Left forelimb (tissue), 1 donor: Measurements from ENCODE around the gene ST3GAL3.
"Not testable (repeated sequence)": the region's sequence is repeated elsewhere in the genome, so short reads cannot be mapped to it uniquely, and the experiment has no call there.

Source experiments
- DNase-seq: peaks from one replicate; pipeline ENCODE4 v3.0.0-alpha.2; 2018; ENCODE audit warnings: low spot score

ST3GAL3 gene

GRCh38 chr1:43757343-43758053 is 50.2 kb downstream of the ST3GAL3 start:
- no peak for DNase-seq

- no peak for DNase-seq
These were observed 53.5 kb downstream of the ST3GAL3 start for GRCh38 chr1:43760745-43761317.

DNA sequence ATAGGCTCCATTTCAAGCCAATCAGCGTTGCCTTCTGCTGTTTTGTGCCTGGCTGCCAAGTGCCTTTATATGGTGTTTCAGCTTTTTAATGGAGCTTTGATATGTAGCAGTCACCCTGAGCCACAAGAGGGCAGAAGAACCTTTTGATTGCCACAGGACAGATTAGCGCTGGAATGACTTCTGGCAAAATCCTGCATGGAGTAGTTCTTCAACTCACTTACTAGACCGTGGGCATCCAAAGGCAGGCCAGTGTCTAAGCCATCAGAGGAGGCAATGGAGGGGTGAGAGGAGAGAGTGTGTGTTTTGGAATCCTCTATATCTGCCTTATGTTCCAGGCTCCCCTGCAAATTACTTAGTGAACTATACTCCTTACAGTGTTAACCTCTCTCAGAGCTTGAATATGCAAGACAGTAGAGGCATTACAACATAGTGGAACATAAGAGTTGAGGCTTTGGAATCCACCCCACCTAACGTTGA is 56.2 kb downstream of the ST3GAL3 start:
- peak; percentile 72 for DNase-seq

GRCh38 chr1:43764581-43764980 is 57.2 kb downstream of the ST3GAL3 start:
- no peak for DNase-seq

DNA sequence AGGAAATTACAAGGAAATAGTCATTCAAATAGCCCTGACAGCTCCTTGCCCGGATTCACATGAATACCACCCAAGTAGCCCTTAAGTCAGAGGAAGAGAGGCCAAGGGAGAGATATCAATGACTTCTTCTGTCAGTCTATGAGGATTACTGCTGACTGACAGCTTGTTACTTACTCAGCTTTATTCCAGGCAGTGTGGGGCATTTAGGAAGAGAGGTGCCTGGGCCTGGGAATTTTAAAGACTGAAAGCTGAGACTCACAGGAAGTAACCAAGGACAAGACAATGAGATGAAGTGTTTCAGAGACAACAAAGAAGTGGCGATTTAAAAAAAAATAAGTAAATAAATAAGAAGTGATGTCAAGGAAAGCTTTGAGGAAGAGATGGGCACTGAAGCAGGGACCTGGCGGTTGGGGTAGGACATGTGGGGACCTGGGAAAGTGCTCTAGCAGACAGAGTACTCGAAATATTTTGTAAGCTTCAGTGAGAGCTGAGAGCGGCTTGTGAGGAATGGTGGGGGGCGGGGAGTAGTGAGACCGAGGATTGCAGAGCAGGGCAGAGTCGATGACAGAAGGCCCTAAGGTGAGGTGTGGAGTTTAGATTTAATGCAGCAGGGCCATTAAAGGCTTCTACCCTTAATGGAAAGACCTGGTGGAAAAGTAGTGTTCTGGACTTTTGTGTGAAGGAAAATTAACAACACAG is 58.9 kb downstream of the ST3GAL3 start:
- DNase-seq: no peak

DNA sequence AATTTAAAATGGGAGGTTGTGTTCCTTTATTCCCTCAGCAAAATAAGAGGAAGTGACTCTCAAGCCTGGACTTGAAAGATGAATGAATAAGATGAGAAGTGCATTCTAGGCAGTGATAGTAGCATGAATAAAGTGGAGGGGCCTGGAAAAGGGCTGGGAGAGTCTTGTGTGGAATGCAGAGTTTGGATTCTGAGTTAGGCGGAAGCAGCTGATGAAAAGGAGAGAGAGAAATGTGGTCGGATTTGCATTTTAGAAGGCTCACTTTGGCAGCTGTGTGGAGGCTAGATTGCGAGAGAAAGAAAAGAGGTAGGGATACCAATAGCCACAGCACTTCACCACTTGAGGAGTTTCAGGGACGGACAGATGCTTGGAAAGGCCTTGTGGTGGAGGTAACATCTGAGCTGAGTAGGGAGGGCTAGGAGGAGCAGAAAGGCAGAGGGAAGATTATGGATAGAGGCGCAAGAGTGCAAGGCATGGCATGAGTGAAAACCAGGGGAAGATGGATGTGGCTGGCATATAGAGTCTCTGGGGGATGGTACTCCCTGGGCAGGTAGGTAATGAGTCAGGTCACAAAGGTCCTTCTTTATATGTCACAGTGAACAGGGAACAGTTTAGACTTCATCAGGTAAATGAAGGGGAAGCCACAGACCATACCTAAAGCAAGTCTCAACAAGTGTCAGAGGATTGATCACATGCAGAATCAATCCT is 59.6 kb downstream of the ST3GAL3 start:
- no peak for DNase-seq

- no peak for DNase-seq
These were observed 60.8 kb downstream of the ST3GAL3 start for GRCh38 chr1:43768168-43768567.

DNA sequence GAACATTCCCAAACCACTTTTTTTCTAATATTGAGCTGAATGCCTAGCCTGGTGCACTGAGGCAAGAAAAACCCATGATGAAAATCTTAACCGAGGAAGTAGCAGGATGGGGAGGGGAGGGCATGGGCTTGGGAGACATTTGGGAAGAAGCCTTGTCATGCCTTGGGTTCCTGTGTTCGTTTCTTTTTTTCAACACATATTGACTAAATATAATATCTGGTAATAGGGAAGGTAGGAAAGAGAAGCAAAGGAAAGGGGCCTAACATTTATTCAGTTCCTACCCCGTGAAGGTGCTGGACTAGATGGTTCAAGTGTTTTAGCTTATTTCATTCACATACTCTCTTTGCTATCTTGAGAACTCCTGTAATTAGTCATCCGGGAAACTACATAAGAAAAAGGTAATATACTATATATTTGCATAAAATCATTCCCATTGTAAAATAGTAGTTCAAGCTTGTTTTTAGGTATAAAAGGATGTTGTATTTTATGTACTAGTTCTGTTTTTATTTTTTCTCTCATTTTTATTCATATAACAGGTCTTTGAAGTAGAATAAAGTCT is 62.1 kb downstream of the ST3GAL3 start:
- DNase-seq: no peak

DNA sequence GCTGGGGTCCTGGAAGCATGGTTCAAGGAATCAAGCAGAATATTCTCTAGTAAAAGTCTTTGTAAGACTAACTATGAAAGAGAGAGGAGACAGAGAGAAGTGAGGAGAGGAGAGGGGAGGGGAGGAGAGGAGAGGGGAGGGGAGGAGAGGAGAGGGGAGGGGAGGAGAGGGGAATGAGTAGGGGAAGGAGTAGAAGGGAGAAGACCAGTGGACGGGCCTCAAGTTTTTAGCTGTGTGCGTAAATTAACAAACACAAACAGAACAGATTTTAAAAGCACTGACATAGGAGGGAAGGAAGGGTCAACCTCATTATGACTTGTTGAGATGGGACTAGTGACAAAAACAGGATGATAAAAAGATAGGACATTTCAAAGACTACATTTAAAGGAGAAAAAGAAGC is 62.8 kb downstream of the ST3GAL3 start:
- no peak for DNase-seq

GRCh38 chr1:43772978-43773377 is 65.6 kb downstream of the ST3GAL3 start:
- DNase-seq: no peak

DNA sequence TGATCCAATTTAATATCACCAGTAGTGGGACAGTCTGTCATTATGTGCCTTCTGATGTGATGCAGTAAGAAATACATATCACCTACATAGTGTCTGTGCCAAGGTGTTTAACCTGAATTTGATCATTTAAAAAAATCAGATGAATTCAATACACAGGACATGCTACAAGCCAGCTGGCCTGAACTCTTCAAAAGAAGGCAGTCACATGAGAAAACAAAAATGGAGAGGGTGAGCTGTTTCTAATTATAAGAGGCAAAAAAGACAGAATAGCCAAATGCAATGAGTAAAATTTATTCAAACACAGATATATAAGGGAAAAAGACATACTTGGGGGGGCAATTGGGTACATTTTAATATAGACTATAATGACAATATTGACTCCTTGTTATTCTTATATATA is 66.5 kb downstream of the ST3GAL3 start:
- no peak for DNase-seq

GRCh38 chr1:43774359-43774758 is 67.0 kb downstream of the ST3GAL3 start:
- no peak for DNase-seq

GRCh38 chr1:43776043-43776761 is 68.9 kb downstream of the ST3GAL3 start:
- DNase-seq: no peak

DNA sequence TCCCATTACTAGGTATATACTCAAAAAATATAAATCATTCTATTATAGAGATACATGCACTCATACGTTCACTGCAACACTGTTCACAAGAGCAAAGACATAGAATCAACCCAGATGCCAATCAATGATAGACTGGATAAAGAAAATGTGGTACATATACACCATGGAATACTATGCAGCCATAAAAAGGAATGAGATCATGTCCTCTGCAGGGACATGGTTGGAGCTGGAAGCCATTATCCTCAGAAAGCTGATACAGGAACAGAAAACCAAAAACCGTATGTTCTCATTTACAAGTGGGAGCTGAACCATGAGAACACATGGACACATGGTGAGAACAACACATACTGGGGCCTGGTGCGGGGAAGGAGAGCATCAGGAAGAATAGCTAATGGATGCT is 70.6 kb downstream of the ST3GAL3 start:
- not testable (repeated sequence) for DNase-seq

DNA sequence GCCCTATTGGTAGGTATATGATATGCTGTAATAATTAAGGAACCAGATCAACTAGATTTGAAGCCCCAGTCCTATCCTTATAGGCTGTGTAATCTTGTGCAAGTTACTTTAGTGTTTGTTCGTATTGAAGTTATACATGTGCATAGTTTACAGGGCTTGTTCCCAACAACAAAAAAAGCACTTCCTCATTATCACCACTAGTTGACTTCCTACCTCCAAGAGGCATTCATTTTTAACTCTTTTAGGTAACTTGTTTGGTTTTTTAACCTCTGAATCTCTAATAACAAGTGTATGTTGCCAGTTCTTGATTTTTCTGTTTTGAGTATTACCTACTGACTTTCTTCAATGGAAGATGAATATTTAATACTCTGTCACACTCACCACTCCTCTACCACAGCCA is 71.9 kb downstream of the ST3GAL3 start:
- DNase-seq: no peak

DNA sequence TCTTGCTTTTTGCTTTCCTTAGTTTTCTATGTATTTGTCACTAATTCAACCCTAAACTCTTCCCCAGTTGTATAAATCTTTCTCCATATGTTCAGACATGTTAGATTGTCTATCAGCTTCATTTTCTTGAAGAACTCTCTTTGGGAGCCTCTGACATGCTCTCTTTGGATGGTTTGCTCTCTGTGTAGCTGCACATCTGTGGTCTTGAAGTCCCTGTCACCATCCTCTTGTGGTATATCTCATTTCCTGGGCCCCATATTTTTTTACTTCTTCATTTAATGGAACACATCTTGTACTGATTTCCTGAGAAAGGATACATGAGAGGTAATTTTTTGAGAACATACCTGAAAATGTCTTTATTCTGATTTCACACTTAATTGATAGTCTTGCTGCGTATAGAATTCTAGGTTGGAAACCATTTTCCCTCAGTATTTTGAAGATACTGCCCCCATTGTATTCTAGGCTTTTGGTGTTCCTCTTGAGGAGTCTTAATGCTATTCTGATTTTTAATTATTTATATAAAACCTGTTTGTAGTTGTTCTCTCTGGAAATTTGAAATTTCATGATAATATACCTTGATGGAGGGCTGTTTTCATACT is 72.6 kb downstream of the ST3GAL3 start:
- no peak for DNase-seq

- DNase-seq: no peak
These were observed 74.2 kb downstream of the ST3GAL3 start for GRCh38 chr1:43781574-43781973.

DNA sequence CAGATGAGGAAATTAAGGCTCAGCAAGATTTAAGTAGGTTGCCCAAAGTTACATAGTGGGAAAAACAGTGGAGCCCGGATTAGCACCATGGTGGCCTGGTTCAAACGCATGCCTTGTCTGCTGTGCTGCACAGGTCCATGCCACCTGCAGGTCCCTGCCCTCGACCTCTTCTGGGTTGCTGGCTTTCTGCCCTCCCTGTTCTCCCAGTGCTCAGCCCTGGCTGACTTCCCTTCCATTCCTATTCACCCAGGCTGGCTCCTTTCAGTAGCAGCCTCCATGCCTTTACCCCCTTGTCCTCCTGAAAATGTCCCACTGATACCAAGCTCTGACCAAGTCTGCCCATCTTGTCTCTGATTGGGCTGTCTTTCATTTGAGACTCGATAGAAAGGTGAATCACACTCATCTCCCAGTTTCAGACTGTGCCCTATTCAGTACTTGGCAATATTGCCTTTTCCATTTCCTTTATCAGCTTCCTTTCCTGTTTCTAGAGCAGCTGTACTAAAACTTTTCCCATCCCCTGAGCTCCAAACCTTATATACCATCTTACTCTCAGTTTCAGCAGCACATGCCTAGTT is 75.8 kb downstream of the ST3GAL3 start:
- no peak for DNase-seq

DNA sequence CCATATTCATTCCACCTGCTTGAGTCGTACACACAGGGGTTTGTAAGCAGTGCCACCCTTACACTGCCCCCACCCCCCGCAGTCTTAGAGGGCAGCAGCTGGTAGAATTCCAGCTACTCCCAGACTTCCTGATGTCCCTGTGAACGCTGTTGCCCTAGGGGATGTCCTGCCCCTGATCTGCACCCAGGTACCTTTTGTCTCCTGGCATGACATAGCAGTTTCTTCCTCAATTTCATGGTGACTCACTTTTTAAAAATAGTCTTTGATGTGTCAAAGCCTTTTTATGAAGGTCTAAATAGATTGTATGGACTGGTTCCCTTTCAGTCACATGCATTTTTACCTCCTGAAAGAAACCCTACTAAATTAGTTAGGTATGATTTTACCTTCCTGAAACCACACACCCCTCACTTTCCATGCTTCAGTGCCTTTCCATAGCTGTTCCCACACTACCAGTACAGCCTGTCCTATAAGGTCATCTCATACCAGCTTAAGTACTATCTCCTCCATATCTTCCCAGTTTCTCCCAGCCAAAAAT is 76.4 kb downstream of the ST3GAL3 start:
- no peak for DNase-seq

- no peak for DNase-seq
These were observed 79.0 kb downstream of the ST3GAL3 start for GRCh38 chr1:43786201-43786958.
